Right lobe of liver (tissue), 6 donors: ENCODE measurements around the gene INSYN1. TPM values are rescaled to one million over a fixed set of nuclear protein-coding genes. Genes with fewer than 3 reads are reported as not detected.
"Not testable (repeated sequence)": the region's sequence is repeated elsewhere in the genome, so short reads cannot be mapped to it uniquely, and the experiment has no call there.

Experiments used
- ATAC-seq, 4 donors: fragments of 200-7000 bp; cut with Tn5 transposase; one replicate each; pipeline ENCODE4 v1.9.1; 2020; ENCODE audit warnings: mild to moderate bottlenecking in 4 of 4, moderate library complexity in 4 of 4
- DNase-seq, 3 donors: peaks; one replicate each; pipeline ENCODE4 v3.0.0-alpha.2; 2020
- H3K27ac ChIP-seq, 3 donors: fragments of 200-600 bp; one replicate each; pipeline ENCODE4 v1.8.0; 2022
- H3K27me3 ChIP-seq, 2 donors: fragments of 200-600 bp; one replicate each; pipeline ENCODE4 v1.8.0; 2022
- H3K36me3 ChIP-seq, 4 donors: fragments of 200-600 bp; sonication (generic) in 1 of 4; one replicate each; pipeline versions ENCODE4 v1.5.1 to v1.8.0; 2017 to 2022; ENCODE audit warnings: control low read depth in 1 of 4
- H3K4me1 ChIP-seq, 4 donors: fragments of 200-600 bp; sonication (generic) in 1 of 4; one replicate each; pipeline versions ENCODE4 v1.5.1 to v1.8.0; 2017 to 2022; ENCODE audit warnings: control low read depth in 1 of 4
- H3K4me3 ChIP-seq, 3 donors: fragments of 200-600 bp; one replicate each; pipeline ENCODE4 v1.8.0; 2022
- H3K9me3 ChIP-seq, 4 donors: fragments of 200-600 bp; sonication (generic) in 1 of 4; one replicate each; pipeline versions ENCODE4 v1.5.1 to v1.8.0; 2017 to 2022; ENCODE audit warnings: control low read depth in 1 of 4
- CTCF ChIP-seq, 4 donors: fragments of 200-600 bp in 3 of 4; fragments of 450-650 bp in 1 of 4; IDR thresholded peaks; one replicate each; pipeline versions ENCODE4 v1.5.1 to v1.8.0; 2016 to 2022; ENCODE audit warnings: antibody characterized with exemption in 4 of 4, mild to moderate bottlenecking in 2 of 4
- POLR2A ChIP-seq: fragments of 450-650 bp; IDR thresholded peaks from one replicate; pipeline ENCODE4 v1.6.1; 2017; ENCODE audit warnings: antibody characterized with exemption, mild to moderate bottlenecking
- WGBS: methylation state at CpG from one replicate; pipeline ENCODE4 v1.1.6; 2018; ENCODE audit warnings: low coverage, low lambda C conversion rate; ENCODE audit not compliant: insufficient coverage; ENCODE audit errors: missing lambda C conversion rate; 5-methylcytosine and 5-hydroxymethylcytosine counted together
- intact Hi-C, 2 donors: fragments of 100-400 bp; cut with DNase I; formaldehyde crosslinking; loops; one replicate each; pipeline versions ENCODE4 v1.11.2 to v1.14.1; 2022
- total RNA-seq, 6 experiments: library from RNA; depleted of rRNA in 2 of 6; stranded (reverse); fragments of >200 nt in 2 of 6; fragmentation: NEBNext Ultra II Directional in 3 of 6; extraction: Animal tissue kit (Norgen Biotek cat#: 25700) in 3 of 6; gene quantifications; one replicate each; pipeline versions ENCODE4 v1.1.0 to v1.2.4, GENCODE V29; 2016 to 2023
- donor health status: DM: no; HTN: yes; CAD: no.
- donor health status: DM: no; HTN: no; CAD: no.
- donor health status: DM: no; HTN: no; CAD: no.
- donor health status: DM: no; HTN: yes; CAD: no.
- donor health status: DM: no; HTN: yes; CAD: no.

The INSYN1 gene
- total RNA-seq, 6 experiments from 2014 or later, result 0.25 to 0.68 (median 0.32) TPM

- H3K27ac ChIP-seq, result no peak overlapping the region
- TF ChIP-seq POLR2A, result no peak
- no peak for TF ChIP-seq CTCF (IDR thresholded peaks at IDR 0.05)
- DNase-seq (no peak), ATAC-seq (no peak)
- H3K4me3 ChIP-seq, result no peak overlapping the region
- H3K36me3 ChIP-seq, result no peaks in the 10 kb centered on the region
- WGBS, result no CpG with 5 or more reads among the region's 7 CpGs
- intact Hi-C loops, result no loop called here
- H3K27me3 ChIP-seq, result no peaks in the 10 kb centered on the region
- H3K9me3 ChIP-seq, result no peaks in the 10 kb centered on the region
- peaks cover 0 to 11% (median 0%) of the 10 kb centered on the region in 4 donors for H3K4me1 ChIP-seq
Observed at GRCh38 chr15:73737535-73737934, 15.6 kb downstream of the INSYN1 start.

GRCh38 chr15:73732930-73733329, 20.2 kb downstream of the INSYN1 start:
- no peaks in the 10 kb centered on the region for H3K9me3 ChIP-seq
- H3K27me3 ChIP-seq, result no peaks in the 10 kb centered on the region
- intact Hi-C loops, result no loop called here
- no peak overlapping the region for H3K4me3 ChIP-seq
- ATAC-seq (no peak), DNase-seq (no peak)
- 43% methylated on average over 1 of the region's 3 CpGs for WGBS
- H3K36me3 ChIP-seq, result no peaks in the 10 kb centered on the region
- H3K27ac ChIP-seq, result no peak overlapping the region
- TF ChIP-seq POLR2A (no peak), CTCF (IDR thresholded peaks at IDR 0.05) (no peak)
- H3K4me1 ChIP-seq, result no peaks in the 10 kb centered on the region

GRCh38 chr15:73732051-73732450, 21.1 kb downstream of the INSYN1 start:
- DNase-seq, intact Hi-C loops, ATAC-seq: not testable (repeated sequence)

GRCh38 chr15:73727330-73727976, 25.7 kb downstream of the INSYN1 start:
- no peaks in the 10 kb centered on the region for H3K36me3 ChIP-seq
- ATAC-seq (no peak), DNase-seq (no peak)
- intact Hi-C loops, result no loop called here
- H3K4me3 ChIP-seq, result no peak overlapping the region
- WGBS, result no CpG with 5 or more reads among the region's 7 CpGs
- no peaks in the 10 kb centered on the region for H3K9me3 ChIP-seq
- TF ChIP-seq CTCF (IDR thresholded peaks at IDR 0.05) (no peak), POLR2A (no peak)
- no peaks in the 10 kb centered on the region for H3K4me1 ChIP-seq
- H3K27me3 ChIP-seq, result no peaks in the 10 kb centered on the region
- H3K27ac ChIP-seq, result no peak overlapping the region

More at GRCh38 chr15:73732051-73732450, 21.1 kb downstream of the INSYN1 start:
- H3K9me3 ChIP-seq, H3K4me3 ChIP-seq, H3K27ac ChIP-seq, H3K27me3 ChIP-seq, H3K4me1 ChIP-seq, H3K36me3 ChIP-seq: not testable (repeated sequence)
- WGBS, result no CpG with 5 or more reads among the region's 29 CpGs

GRCh38 chr15:73724212-73724611, 28.9 kb downstream of the INSYN1 start:
- intact Hi-C loops, result no loop called here
- WGBS, result 42% methylated on average over 3 of the region's 3 CpGs
- H3K36me3 ChIP-seq, result no peaks in the 10 kb centered on the region
- no peak overlapping the region for H3K27ac ChIP-seq
- no peak for DNase-seq
- H3K4me1 ChIP-seq, result no peaks in the 10 kb centered on the region
- H3K9me3 ChIP-seq, result no peaks in the 10 kb centered on the region
- ATAC-seq, result no peak
- H3K27me3 ChIP-seq, result no peaks in the 10 kb centered on the region
- no peak overlapping the region for H3K4me3 ChIP-seq
- no peak for TF ChIP-seq CTCF (IDR thresholded peaks at IDR 0.05)
- no peak for TF ChIP-seq POLR2A
